HUES64 (cell line): Measurements from ENCODE around the gene EIF2A.
"Not testable (repeated sequence)": the region's sequence is repeated elsewhere in the genome, so short reads cannot be mapped to it uniquely, and the experiment has no call there.

Source experiments
- H3K27ac ChIP-seq: 2 replicates; pipeline ENCODE4 v1.7.0; 2013; ENCODE audit warnings: low read depth, low read length, inconsistent platforms
- H3K27me3 ChIP-seq: 2 replicates; pipeline ENCODE4 v1.6.1; 2013; ENCODE audit warnings: mild to moderate bottlenecking, low read length; ENCODE audit not compliant: insufficient read depth
- H3K36me3 ChIP-seq: 2 replicates; pipeline ENCODE4 v1.6.1; 2013; ENCODE audit warnings: mild to moderate bottlenecking, low read length; ENCODE audit not compliant: insufficient read depth
- H3K4me1 ChIP-seq: 2 replicates; pipeline ENCODE4 v1.6.1; 2013; ENCODE audit warnings: mild to moderate bottlenecking, low read length, moderate library complexity; ENCODE audit not compliant: insufficient read depth
- H3K4me3 ChIP-seq: 2 replicates; pipeline ENCODE4 v1.5.1; 2013; ENCODE audit warnings: mild to moderate bottlenecking, low read length, moderate library complexity
- H3K9ac ChIP-seq: 2 replicates; pipeline ENCODE4 v1.6.1; 2013; ENCODE audit warnings: mild to moderate bottlenecking, low read depth, low read length
- H3K9me3 ChIP-seq: 2 replicates; pipeline ENCODE4 v1.6.1; 2013; ENCODE audit warnings: low read depth, low read length; ENCODE audit not compliant: insufficient read depth
- WGBS: fragments of 150-250, 120-280 bp; methylation state at CpG from one replicate; pipeline ENCODE4 v1.1.7; 2013; ENCODE audit warnings: missing lambda C conversion rate; 5-methylcytosine and 5-hydroxymethylcytosine counted together

EIF2A gene

DNA sequence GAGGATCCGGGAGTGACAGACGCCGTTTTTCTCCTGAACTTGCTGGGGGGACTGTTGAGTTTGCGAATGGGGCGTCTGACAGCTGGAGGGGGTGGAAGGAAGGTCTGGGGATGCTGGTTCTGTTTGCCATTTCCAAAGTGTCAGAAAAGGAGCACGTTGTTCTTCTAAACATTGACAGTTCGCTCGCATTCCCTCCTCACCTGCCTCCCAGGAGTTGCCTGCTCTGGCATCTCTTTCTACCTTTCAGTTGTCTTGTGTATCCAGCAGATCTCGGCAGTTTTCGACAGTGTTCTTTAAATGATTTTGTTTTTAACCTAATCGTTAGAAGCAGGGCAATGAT lies 57.4 kb downstream of the EIF2A start:
- no peaks in the 10 kb centered on the region for H3K27me3 ChIP-seq
- peak overlapping the region; percentile 86 for H3K9ac ChIP-seq
- H3K4me1 ChIP-seq, result peaks cover 50% of the 10 kb centered on the region
- H3K36me3 ChIP-seq, result peaks cover 10% of the 10 kb centered on the region
- WGBS, result 4% methylated on average over 11 of the region's 11 CpGs
- peak overlapping the region; percentile 76 for H3K4me3 ChIP-seq
- peak overlapping the region; percentile 93; the same call in 1 of the 2 replicates for H3K27ac ChIP-seq
- H3K9me3 ChIP-seq, result no peaks in the 10 kb centered on the region

DNA sequence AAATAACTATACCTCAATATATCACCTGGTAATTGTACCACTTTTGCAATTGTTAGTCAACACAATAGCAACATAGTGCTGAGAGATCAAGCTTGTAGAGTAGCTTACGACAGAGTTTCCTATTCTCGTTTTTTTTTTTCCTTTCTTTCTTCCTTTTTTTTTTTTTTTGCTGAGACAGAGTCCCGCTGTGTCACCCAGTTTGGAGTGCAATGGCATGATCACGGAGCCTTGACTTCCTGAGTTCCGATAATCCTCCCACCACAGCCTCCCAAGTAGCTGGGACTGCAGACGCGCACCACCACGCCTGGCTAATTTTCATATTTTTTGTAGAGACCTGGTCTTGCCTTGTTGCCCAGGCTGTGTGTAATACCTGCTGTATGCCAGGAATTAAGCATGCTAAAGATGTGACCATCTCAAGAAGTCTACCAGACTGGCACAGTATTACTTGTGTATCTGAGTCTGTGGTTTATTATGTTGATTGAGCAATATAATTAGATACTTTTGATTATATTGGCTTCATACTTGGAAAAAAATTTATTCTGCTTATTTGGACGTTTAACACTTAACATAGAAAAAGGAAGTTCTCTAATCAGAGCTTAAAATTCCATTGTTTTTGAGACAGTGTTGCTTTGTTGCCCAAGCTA lies 59.5 kb downstream of the EIF2A start:
- Histone ChIP-seq H3K27ac (no peak overlapping the region), H3K4me3 (no peak overlapping the region), H3K9ac (no peak overlapping the region), H3K4me1 (peaks cover 38% of the 10 kb centered on the region), H3K27me3 (no peaks in the 10 kb centered on the region), H3K36me3 (peaks cover 10% of the 10 kb centered on the region), H3K9me3 (no peaks in the 10 kb centered on the region)
- 93% methylated on average over 9 of the region's 9 CpGs for WGBS

DNA sequence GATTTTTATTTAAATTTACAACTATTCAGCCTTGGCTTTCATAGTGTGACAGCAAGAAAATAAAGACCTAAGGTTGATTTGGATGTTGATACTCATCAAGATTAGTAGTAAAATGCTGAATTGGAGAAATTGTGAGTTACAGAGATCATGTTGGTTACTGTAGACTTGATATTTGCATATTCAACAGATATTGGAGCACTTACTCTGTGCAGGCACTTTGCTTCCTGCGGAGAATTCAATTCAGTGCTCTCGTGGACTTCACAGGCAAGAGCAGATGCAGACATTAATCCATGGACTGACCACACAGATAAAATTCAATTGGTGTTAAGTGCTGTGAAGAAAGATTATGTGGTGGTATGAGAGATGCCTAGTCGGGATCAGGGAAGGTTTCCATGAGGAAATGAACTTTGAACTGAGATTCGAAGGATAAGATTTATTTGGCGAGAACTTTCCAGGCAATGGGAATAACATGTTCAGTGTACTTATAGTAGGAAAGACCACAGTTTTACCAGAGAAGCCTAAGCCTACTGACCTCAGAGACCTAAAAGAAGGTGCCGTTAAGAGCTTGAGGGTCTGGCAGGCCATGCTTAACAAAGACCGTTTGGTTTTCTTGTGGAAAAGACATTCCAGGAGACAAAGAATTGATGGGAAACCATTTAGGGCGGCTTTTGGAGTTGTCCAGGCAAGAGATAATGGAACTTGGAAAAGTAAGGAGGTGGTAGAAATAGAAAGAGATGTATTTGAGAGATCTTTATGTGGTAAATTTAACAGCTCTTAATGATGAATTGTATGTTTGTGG lies 60.9 kb downstream of the EIF2A start:
- no peaks in the 10 kb centered on the region for H3K9me3 ChIP-seq
- no peaks in the 10 kb centered on the region for H3K27me3 ChIP-seq
- peak overlapping the region; percentile 17; the same call in 1 of the 2 replicates for H3K4me3 ChIP-seq
- peak overlapping the region; percentile 52 for H3K9ac ChIP-seq
- H3K4me1 ChIP-seq, result peaks cover 31% of the 10 kb centered on the region
- peaks cover 18% of the 10 kb centered on the region for H3K36me3 ChIP-seq
- WGBS, result 69% methylated on average over 8 of the region's 8 CpGs
- peak overlapping the region; percentile 60 for H3K27ac ChIP-seq

DNA sequence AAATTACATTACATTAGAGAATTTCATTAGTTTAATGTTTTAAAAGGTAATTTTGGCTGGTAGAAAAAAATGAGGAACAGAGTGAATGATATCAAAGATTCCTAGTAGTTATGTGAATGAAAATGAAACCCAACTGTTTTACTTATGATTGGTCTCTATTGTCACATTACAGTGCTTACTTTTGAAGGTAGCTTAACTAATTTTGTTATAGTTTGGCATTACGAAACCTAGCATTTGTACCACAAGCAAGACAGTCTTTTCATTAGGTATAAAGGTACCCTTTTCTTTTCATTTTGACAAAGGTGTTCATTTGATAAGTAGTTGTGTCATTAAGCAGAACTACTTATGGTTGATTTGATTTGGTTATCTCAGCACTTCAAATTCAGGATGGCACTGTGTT lies 63.4 kb downstream of the EIF2A start:
- H3K9me3 ChIP-seq, result no peaks in the 10 kb centered on the region
- no peaks in the 10 kb centered on the region for H3K27me3 ChIP-seq
- H3K36me3 ChIP-seq, result peaks cover 38% of the 10 kb centered on the region
- no peak overlapping the region for H3K4me3 ChIP-seq
- no CpG with 5 or more reads among the region's 1 CpG for WGBS
- H3K9ac ChIP-seq, result no peak overlapping the region
- no peak overlapping the region for H3K27ac ChIP-seq
- peaks cover 29% of the 10 kb centered on the region for H3K4me1 ChIP-seq

DNA sequence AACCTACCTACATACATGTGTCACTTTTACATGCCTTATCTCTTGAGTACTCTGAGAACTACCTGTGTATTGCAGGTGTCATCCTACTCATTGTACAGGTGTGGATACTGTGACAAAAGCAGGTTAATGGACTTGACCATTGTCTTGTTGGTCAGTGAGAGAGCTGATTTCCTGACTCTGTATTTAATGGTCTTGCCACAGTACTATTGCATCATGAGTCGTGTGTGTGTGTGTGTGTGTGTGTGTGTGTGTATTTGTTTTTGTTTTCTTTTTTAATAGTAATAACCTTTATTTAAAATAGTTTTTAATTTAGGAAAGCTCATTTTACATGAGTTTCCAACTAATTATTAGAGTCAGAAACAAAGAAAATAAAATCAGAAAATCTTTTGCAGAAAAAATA lies 64.2 kb downstream of the EIF2A start:
- no peaks in the 10 kb centered on the region for H3K27me3 ChIP-seq
- WGBS, result no CpG with 5 or more reads among the region's 1 CpG
- H3K4me3 ChIP-seq, result no peak overlapping the region
- no peak overlapping the region for H3K27ac ChIP-seq
- no peaks in the 10 kb centered on the region for H3K9me3 ChIP-seq
- peaks cover 25% of the 10 kb centered on the region for H3K4me1 ChIP-seq
- peaks cover 33% of the 10 kb centered on the region for H3K36me3 ChIP-seq
- H3K9ac ChIP-seq, result no peak overlapping the region

DNA sequence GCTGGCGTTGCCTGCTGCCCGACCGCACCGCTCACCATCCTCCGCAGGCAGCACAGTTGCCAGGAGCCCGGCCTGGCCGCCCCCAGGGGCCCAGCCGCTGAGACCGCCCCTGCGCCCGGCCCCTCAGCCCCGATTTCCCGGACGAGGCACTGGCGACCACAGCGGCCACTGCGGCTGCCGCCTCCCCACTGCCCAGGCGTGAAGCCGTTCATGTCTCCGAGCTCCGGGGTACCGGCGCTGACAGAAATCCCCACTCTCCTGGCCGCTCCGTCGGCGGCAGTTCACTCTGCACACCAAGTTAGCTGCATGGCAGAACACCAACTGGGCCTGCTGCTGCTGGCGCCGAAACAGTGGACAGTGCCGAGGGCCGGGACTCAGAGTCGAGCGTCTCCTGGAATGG lies 65.1 kb downstream of the EIF2A start:
- peaks cover 28% of the 10 kb centered on the region for H3K36me3 ChIP-seq
- H3K4me3 ChIP-seq, result no peak overlapping the region
- H3K27me3 ChIP-seq, result no peaks in the 10 kb centered on the region
- WGBS, result 96% methylated on average over 34 of the region's 34 CpGs
- H3K9me3 ChIP-seq, result no peaks in the 10 kb centered on the region
- no peak overlapping the region for H3K27ac ChIP-seq
- H3K4me1 ChIP-seq, result peaks cover 22% of the 10 kb centered on the region
- no peak overlapping the region for H3K9ac ChIP-seq

DNA sequence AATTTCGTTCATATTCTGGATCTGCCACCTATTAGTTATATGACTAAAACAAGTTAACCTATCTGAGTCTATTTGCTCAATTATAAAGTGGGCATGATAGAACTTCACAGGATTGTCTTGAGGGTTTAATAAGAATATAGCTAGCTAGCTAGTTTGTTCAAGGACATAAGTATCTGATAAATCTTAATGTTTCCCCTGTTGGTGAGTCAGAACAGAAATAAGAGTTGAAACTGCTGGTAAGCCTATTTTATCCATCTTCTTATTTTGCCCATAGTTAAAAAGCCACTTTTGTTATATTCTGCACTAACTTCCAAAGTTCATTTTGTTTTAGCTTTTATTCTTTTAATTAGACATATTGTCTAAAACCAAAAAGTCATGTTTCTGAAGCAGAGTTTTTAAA lies 65.9 kb downstream of the EIF2A start:
- WGBS, result no CpG with 5 or more reads among the region's 1 CpG
- peaks cover 31% of the 10 kb centered on the region for H3K36me3 ChIP-seq
- peaks cover 15% of the 10 kb centered on the region for H3K4me1 ChIP-seq
- H3K27me3 ChIP-seq, result no peaks in the 10 kb centered on the region
- H3K9ac ChIP-seq, result no peak overlapping the region
- H3K4me3 ChIP-seq, result no peak overlapping the region
- no peak overlapping the region for H3K27ac ChIP-seq
- H3K9me3 ChIP-seq, result no peaks in the 10 kb centered on the region

DNA sequence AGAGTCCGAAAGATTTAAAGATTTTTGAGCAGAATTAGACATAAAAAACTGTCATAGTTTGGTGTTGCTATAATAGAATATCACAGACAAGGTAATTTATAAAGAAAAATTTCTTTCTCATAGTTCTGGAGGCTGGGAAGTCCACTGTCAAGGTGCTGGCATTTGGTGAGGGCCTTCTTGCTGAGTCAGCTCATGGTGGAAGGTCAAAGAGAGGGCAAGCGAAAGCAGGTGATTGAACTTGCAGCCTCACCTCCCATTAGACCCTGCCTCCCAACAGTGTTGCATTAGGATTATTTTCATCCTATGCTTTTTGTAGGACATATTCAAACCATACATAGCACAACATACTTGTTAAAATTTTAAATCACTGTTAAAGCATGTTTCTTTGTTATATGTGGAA lies 66.4 kb downstream of the EIF2A start:
- H3K27me3 ChIP-seq, result no peaks in the 10 kb centered on the region
- no peak overlapping the region for H3K9ac ChIP-seq
- no peak overlapping the region for H3K27ac ChIP-seq
- peaks cover 32% of the 10 kb centered on the region for H3K36me3 ChIP-seq
- H3K4me1 ChIP-seq, result peaks cover 10% of the 10 kb centered on the region
- no peaks in the 10 kb centered on the region for H3K9me3 ChIP-seq
- H3K4me3 ChIP-seq, result no peak overlapping the region
- 100% methylated on average over 1 of the region's 2 CpGs for WGBS

DNA sequence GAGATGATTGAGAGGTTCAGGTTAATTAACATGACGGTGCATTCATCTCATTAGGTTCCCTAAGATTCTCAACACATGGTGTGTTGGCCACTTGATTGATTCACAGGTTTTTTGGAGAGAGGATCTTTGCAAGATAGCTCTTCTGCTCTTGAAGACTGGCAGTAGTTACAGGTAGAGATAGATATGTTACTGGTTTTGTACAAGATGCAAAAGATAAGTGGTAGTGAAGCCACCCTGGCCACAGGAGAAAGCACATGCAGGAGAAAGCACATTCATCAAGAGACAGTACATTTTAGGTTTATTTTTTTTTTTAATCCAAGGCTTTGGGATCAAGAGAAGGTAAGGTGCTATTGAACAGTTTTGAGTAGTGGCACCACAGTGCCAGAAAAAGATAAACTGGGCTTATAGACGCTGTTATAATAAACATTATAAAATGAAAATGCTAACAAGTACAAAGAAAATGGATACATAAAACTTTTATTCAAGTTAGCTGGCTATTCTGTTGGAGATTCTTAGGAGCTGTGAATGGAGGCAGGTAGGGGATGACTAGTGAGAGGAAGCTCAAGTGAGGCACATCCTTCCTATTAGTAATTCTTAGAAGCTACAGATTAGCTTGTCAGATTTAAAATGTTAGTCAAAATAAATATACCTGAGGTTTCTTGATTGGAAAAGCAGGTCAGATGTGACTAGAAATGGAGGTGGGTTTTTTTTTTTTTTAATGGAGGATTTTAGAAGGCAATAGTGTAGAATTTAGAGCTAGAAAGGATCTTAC lies 67.3 kb downstream of the EIF2A start:
- no peak overlapping the region for H3K27ac ChIP-seq
- no peaks in the 10 kb centered on the region for H3K9me3 ChIP-seq
- H3K4me3 ChIP-seq, result no peak overlapping the region
- no peaks in the 10 kb centered on the region for H3K27me3 ChIP-seq
- peaks cover 39% of the 10 kb centered on the region for H3K36me3 ChIP-seq
- H3K9ac ChIP-seq, result no peak overlapping the region
- 0 out of 2 replicates have a peak, but pooled peaks cover 8% of the 10 kb centered on the region for H3K4me1 ChIP-seq
- WGBS, result 100% methylated on average over 1 of the region's 2 CpGs

DNA sequence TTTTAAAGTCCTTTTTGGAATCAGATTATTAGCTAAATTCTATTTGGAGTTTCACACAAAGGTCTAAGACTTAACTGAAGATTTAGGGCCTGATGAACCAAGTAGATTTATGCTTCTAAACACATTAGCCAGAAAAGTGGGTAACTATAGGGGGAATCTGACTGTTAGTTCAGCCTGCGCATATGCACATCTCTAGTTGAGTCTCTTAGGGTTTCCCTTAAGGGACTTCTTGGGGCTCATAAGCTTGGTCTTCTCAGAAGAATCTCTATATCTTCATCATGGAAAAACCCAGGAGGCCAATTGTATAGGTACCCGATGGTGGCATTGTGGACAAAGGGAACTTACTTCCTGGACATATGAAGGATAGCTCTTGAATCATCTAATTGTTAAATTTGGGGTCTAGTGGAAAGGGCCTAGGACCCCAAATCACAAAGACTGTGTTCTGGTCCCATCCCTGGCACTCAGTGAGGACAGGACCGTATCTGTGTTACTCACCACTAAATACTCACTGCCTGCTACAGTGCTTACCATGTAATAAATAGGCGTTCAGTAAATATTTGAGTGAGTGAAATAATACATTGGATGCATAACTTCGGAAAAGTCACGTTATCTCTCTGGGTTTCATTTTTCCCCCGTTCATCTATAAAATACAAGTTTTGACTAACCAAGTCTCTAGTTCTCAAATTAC lies 73.6 kb downstream of the EIF2A start:
- Histone ChIP-seq H3K4me1 (peaks cover 5% of the 10 kb centered on the region; the same call in 1 of the 2 replicates), H3K9ac (no peak overlapping the region), H3K4me3 (no peak overlapping the region), H3K9me3 (no peaks in the 10 kb centered on the region), H3K27me3 (no peaks in the 10 kb centered on the region), H3K36me3 (peaks cover 26% of the 10 kb centered on the region), H3K27ac (no peak overlapping the region)
- 96% methylated on average over 7 of the region's 7 CpGs for WGBS

DNA sequence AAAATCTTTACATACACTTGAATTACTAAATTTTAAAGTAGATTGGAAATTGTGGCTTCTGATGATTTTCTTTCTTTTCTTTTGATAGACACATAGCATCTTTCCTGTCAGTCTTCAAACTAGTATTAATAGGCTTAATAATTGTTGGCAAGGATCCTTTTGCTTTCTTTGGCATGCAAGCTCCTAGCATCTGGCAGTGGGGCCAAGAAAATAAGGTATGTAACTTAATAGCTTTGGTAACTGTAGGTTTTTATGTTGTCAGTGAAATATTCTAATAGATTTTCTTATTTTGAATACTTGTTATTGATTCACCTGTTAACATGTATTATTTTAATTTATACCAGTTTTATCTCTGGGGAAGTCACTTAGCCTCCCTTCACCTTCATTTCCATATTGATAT lies 76.4 kb downstream of the EIF2A start:
- not testable (repeated sequence) for H3K4me3 ChIP-seq, H3K27me3 ChIP-seq, H3K4me1 ChIP-seq, H3K9me3 ChIP-seq, H3K9ac ChIP-seq, H3K27ac ChIP-seq
- peaks cover 51% of the 10 kb centered on the region for H3K36me3 ChIP-seq
